Amygdala (tissue), 56 donors: Measurements from ENCODE around the gene KRT17.
A peak's percentile ranks its signal among the peaks of the same experiment; 100 is the strongest.
"Not testable (repeated sequence)": the region's sequence is repeated elsewhere in the genome, so short reads cannot be mapped to it uniquely, and the experiment has no call there.

Experiments
- DNase-seq, 56 donors: peaks; one replicate each; lab custom pipeline; 2025; lab: John Stamatoyannopoulos, UW

Gene KRT17

DNA sequence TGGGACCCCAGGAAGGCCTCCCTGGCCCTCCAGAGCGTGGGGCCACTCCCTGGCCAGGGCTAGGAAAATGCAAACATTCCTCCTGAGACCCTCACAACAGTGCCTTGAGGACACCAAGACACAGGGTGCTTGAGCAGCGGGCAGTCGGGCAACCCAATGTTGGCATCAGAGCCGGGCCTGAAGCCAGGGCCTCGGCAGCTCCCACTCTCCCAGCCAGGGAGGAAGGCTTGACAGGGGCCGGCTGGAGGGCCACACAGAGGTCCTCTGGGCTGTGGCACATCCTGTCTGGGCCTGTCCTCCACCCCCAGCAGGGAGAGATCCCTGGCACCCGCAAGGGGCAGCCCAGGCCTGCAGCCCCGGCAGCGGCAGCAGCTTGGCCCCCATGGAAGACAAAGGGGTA, 12.3 kb upstream of the KRT17 start:
- no peak for DNase-seq

DNA sequence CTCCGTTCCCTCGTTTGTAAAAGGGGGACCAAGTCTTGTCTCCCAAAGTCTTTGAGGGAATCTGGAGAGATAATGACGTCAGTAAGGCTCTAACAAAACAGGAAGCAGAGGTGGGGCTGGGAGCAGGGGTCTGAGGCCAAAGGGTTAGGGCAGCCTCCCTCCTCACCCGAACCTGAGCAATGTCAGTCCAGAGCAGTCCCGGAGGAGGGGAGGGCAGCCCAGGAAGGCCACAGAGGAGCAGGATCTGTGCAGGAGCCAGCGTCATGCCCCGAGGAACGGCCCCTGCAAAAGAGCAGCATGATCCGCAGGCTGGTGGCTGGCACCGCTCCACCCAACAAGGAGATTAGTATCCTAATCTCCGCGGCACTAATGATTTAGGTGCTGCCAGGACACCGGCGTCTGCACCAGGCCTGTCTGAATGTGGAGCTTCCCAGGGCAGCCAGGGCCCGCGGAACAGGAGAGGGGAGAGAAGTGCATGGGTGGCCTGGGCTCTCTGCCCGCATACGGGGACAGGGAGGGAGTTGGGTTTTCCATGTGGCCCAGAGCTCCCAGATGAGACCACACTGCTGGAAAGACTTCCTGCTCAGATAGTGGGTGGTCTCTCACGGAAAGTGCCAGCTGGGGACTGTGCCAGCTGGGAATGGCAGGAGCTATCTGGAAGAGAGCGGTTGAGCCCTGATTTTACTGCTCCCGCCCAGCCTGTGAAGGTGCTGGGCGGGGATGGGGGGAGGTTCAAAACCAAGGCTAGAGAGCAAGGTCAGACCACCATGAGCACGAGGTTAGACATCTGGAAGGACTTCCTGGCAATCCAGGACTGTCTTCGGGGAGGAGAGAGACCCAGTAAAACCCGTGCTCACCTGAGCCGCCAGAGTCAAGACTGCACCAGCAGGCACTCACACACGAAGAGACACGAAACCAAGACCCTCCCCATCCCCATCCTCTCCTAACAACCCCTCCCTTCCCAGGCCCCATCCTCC, 11.0 kb upstream of the KRT17 start:
- peak in 1 of 56 donors; percentile 18 for DNase-seq

DNA sequence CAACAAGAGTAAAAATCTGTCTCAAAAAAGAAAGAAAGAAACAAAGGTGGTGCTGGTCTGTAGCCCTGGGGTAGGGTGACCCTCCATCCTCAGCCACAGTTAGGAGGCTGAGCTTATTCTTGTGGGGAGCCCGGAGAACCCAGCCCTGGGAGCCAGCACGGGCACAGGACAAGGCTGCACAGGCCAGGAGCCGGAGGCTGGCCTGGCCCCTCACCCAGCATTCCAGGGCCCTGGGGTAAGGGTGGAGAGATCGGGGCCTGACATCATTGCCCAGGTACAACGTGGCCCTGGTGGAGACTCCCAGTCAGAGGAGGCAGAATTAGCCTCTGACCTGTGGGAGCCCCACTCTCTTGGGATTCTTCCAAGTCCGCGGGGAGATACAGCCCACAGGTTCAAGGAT, 10.3 kb upstream of the KRT17 start:
- DNase-seq = no peak

DNA sequence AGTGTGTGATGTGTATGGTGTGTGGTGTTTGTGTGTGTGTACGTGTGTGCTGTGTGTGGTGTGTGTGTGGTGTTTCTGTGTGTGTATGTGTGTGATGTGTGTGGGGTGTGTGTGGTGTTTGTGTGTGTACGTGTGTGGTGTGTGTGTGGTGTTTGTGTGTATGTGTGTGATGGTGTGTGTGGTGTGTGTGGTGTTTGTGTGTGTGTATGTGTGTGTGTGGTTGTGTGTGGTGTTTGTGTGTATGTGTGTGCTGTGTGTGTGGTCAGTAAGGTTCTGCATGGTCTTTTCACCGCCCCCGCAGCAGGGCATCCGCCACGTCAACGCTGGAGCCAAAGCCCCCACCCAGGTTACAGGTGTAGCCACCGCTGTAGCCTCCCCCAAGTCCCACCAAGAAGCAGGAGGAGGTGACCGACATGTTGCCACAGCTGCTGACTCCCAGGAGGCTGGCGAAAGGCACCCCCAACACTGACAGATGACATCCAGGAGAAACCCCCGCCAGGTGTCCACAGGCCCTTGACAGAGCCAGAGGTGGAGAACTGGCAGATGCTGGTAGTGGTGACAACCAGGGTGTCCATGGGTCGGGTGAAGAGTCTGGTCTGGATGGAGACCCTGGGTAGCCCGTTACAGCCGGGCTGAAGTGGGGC, 9.3 kb upstream of the KRT17 start:
- DNase-seq = no peak

DNA sequence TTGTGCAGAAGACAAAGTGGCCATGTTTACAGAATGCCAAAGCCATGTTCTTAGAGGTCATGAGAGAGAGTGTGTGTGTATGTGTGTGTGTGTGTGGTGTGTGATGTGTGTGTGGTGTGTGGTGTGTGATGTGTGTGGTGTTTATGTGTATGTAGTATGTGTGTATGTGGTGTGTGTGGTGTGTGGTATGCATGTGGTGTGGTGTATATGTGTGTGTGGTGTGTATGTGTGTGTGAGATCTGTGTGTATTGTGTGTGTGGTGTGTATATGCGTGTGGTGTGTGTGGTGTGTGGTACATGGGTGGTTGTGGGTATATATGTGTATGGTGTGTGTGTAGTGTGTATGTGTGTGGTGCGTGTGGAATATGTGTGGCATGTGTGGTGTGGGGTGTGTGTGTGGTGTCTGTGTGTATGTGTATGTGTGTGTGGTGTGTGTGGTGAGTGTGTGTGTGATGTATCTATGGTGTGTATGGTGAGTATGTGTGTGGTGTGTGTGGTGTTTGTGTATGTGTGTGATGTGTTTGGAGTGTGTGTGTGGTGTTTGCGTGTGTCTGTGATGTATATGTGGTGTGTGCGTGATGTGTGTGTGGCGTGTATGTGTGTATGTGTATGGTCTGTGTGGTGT, 8.2 kb upstream of the KRT17 start:
- no peak for DNase-seq

DNA sequence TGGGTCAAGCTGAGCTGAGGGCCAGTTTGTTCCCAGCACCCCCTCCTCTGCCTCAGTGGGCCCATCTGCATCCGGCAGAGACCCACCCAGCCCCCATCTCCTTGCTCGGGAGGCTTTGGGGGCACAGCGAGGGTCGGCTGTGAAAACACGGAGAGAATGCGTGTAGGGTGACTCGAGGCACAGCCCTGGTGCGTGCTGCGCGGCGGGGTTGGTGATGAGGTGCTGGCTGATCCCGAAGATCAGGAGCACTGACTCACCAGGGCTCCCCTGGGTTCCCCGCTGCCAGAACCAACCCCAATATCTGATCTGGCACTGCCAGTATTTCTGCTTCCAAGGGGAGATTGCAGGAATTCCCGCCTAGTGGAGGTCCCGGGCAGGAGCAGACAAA, 7.5 kb upstream of the KRT17 start:
- DNase-seq = no peak

DNA sequence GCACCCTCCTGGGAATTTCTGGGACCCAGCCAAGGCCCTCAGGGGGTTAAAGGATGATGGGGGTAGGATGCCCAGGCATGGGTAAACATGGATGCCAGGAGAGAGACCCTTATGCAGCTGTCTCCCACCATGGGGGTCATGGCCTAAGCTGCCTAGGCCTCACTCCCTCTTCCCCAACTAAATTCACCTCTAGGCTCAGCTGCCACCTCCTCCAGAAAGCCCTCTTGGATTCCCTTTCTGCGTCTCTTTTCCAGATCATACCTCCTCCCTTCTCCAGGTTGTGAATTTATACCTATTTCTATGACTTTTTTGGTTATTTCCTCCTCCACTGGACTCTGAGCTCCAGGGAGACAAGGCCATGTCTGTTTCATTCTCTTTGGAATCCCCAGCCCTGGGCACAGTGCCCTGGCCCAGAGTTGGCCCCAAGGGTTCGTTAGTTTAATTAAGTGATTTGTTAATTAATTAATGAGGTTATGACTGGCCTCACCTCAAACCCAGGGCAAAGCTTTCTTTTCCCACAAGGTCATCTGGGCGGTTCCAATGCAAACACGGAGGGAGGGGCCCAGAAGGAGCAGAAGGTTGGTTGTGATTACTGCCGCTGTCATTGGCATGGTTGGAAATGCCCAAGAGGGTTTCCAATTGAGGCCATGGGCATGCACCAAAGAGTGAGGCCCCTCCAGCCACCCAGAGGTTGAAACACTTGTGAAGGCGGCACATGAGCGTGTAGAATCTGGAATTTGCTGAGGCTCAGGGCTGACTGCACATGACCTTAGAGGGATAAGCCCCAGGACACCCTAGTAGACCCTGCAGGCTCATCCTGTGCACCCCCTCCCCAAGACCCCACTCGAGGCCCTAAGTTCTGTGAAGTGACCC, 6.9 kb upstream of the KRT17 start:
- DNase-seq = no peak

DNA sequence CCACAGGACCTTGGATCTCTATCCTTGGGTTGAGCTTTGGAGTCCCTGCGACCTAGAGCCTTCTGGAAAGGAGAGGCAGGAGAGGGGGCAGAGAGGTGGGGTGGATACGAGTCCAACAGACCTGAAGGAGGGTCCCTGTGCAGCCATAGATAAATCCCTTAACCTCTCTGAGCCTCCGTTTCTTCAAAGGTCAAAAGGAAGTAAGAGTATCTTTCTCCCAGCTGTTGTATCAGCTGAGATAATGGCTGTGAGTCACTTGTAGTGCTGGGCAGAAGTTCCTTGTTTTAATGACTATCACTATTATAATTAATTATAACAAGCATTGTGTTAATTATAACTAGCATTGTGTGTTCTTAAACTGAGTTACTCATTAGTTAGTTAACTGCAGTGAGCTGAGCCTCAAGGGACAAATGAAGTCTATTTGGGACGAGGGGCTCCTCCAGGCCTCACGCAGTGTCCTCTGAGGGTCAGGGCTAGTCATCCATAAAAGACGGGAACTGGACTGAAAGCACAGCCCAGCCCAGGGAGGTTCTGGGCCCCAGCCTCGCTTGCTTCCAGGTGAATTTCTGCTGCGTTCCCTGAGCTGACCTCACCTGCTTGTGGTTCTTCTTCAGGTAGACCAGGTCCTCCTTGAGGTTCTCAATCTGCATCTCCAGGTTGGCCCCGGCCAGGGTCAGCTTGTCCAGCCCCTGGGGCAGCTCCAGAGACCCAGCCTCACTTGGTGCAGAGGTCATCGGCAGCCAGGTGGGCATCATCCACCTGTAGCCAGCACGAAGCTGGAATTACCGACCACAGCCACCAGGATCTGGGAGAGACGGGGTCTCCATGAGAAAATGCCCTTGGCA, 5.7 kb upstream of the KRT17 start:
- no peak for DNase-seq

DNA sequence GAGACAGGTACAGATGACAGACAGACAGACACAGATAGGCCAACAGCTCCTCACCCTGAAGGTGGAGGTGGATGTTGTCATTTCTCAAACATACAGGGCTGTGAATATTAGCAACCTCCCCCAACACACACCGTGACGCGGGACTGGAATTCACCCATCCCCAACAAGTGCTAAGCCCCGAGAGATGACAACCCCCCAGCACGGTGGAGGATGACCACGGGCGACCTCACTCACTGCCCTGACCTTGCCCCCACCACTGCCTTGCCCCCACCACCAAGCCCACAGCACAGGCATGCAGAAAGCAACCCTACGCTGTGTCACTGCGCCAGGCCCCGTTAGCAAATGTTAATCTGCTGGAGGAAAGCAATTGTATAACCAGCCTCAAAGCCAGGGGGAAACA, 4.9 kb upstream of the KRT17 start:
- DNase-seq = no peak

DNA sequence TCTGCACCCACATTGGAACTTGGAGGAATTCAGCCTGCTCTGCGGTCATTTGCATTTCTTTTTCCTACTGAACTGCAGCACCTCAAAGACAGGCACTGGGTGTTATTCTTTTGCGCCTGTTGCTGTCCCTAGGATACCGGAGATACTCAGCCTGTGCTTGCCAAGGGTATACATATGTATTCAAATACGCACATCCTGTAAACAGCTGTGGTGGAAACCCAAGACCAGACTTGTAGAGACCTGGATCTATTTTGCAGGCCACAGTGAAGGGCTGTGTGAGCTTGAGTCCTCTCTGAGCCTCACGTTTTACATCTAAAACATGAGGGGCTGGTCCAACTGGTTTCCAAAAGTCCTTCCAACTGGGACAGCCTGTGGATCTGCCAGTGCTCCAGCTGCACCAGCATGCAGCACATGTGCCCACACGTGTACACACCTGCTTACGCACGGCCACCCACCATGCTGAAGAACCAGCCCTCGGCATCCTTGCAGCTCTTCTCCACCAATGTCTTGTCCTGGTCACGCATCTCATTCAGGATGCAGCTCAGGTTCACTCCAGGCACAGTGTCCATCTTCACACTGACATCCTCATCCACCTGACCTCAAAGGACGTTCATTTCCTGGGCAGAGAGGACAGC, 4.4 kb upstream of the KRT17 start:
- DNase-seq = not testable (repeated sequence)

DNA sequence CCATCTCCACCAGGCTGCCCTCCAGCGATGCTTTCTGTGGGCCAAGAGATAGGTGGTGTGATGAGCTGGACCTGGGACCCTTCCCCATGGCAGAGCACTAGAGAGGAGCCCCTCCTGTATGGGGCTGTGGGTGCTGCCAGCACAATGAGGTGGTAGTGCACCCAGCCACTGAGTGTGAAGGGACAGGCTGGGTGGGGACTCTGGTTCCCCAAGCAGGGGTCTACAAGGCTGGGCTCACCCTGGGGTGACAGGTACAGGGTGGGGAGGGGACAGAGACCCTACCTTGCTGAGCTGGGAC, 3.6 kb upstream of the KRT17 start:
- not testable (repeated sequence) for DNase-seq

DNA sequence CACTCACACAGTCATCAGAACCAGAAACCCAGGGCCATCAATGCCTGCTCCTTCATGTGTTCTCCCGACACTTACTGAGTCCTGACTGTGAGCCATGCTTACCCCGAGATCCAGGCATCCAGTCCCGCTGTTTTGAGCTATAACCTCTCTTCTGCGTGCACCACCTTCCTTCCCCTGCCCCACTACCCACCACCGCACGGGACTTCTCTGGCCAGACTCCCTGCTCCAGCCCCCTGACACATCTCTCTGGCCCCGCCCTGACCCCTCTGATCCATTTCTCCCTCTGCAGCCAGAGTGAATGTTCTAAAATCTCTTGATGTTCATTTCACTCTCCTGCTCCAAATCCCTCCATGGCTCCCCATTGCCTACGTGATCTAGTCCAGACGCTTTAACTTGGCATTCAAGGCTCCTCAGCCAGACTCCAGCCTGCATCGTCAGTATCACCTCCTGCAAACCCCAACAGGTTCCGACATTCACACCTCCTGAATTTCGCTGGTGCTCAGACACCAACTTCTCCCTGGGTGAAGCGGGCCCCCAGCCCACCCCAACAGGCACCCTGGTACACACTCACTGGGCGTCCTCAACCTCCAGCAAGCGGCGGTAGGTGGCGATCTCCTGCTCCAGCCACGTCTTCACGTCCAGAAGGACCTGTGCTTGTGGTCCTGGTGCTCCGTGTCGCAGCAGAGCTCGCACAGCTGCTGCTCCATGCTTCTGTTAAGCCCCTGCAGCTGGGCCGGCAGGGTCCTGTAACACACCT, 3.1 kb upstream of the KRT17 start:
- DNase-seq = no peak

DNA sequence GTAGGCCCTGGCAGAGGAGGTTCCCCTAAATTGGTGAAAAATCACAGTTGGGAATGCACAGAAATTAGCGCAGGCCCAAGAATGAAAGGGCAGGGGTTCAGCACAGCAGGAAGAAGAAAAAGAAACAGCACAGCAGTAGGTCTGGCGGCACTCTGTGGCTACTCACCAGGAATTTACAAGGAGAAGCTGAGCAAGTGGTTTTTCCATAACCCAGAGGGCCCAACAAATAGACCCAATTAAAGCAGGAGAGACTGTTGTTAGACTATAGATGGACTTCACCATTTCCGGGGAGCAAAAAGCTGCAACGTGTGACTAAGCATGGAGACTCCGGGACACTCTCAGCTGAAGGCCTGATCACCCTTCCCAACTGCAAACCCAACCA, 2.5 kb upstream of the KRT17 start:
- not testable (repeated sequence) for DNase-seq

DNA sequence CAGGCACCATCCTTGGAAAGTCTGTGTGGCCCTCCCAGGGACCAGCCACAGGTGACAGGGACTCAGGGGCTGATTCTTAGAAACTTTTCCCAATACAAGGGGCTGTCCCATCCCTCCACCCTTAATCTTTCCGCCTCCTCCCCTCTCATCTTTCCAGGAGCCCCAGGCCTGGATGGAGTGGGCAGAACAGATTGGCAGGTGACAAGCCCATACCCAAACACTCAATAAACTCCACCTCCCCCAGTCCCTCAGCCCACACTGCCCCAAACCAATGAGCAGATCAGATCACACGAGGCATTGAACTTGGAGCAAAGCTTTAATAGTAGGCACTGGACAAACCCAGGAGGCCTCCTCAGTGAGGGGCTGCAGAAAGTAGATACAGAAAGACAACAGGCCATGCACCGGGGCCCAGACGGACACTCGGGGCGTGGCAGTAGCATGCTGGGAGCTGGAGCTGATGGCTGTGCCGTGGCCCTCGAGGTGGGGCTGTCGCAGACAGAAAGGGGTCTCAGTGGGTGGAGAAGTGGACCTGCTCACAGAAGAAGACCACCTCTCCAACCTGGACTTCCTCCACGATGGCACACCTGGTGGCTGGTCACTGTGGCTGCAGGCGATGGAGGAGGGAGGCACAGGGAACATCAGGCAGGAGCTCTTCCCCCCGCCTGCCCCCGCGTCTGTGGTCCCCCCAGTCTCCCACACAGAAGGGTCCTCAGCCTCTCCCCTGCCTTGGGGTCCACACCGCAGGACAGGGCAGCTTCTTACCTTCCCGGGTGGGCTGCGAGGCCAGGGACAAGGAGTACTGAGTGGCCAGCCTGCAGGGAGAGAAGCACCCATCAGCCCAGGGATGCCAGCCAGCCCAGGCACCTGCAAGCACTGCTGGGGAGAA, 1.9 kb upstream of the KRT17 start:
- DNase-seq = not testable (repeated sequence)

DNA sequence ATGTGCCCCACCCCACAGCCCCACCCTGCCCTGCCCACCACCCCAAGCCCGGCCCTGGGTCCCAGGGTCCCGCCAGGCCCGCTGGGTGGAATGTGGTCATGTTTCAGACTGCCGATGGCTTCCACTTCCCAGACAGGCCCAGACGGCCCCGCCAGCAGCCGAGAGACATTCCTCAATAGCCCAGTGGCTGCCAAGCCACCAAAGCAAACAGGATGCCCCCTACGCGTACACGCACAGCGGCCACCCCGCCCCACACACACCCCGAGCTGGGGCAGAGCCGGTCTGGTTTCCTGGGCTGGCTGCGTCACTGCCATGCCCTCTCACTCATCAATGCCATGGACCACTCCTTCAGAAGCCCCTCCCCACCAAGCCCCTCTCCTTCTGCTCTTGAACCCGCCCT, 1.2 kb upstream of the KRT17 start:
- DNase-seq = no peak

DNA sequence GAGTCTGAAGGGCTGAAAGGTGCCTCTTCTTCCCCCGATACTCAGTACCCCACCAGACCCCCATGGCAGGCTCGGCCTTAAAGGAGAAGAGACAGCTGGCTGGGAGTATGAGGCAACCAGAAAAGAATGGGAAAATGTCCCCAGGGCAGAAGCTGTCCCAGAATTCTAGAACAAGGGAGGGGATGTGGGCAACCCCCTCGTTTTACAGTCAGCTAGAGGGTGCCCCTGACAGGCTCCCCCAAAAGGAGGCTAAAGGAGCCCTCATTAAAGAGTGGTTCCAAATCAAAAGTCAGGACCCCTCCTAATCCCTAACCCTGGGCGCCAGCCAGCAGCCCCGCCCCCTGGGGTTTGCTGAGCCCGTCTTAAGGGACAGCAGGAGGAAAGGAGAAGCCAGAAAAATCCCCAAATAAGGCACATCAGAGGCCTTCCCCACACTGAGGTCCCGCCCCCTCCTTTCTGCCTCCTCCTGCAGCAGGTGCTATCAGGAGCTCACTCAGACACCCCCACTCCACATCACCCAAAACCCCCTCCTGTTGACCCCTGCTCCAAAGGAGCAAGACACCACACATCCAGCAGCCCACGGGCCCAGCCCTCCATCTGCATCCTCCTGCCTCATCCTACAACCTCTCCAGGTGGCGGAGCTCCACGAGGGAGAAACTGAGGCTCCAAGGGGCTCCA, 1.1 kb downstream of the KRT17 start:
- not testable (repeated sequence) for DNase-seq
